Activated naive CD4-positive, alpha-beta T cell treated with anti-CD3 and anti-CD28 coated beads, Interleukin-2, amount 50 U/mL, for 72 hours (primary cell): Measurements from ENCODE around the gene TPM2. TPM values are rescaled to one million over a fixed set of nuclear protein-coding genes. Genes with fewer than 3 reads are reported as not detected.
A peak's percentile ranks its signal among the peaks of the same experiment; 100 is the strongest.
"Not testable (repeated sequence)": the region's sequence is repeated elsewhere in the genome, so short reads cannot be mapped to it uniquely, and the experiment has no call there.

Experiments
- ATAC-seq, 2 donors: fragments of 150-1000 bp; cut with Tn5 transposase; 2 replicates each; pipeline ENCODE4 v1.10.0; 2021; ENCODE audit warnings: mild to moderate bottlenecking in 2 of 2, moderate library complexity in 2 of 2
- DNase-seq, 2 donors: peaks; one replicate each; pipeline ENCODE4 v3.0.0; 2021 to 2022; ENCODE audit warnings: low spot score in 2 of 2
- H3K27ac Mint-ChIP-seq, 2 donors: one replicate each; pipeline ENCODE4 v1.8.0; 2022; ENCODE audit warnings: mild to moderate bottlenecking in 2 of 2, mixed read lengths in 2 of 2
- H3K36me3 Mint-ChIP-seq, 2 donors: one replicate each; pipeline ENCODE4 v1.8.0; 2022; ENCODE audit warnings: mixed read lengths in 2 of 2
- H3K9me3 Mint-ChIP-seq, 2 donors: one replicate each; pipeline ENCODE4 v1.8.0; 2022; ENCODE audit warnings: mixed read lengths in 2 of 2
- total RNA-seq, 2 donors: library from RNA; stranded (reverse); gene quantifications; one replicate each; pipeline ENCODE4 v1.2.3, GENCODE V29; 2022

Gene TPM2
- total RNA-seq, 2 donors from 2014 or later, result 5.2 to 9.3 TPM

DNA sequence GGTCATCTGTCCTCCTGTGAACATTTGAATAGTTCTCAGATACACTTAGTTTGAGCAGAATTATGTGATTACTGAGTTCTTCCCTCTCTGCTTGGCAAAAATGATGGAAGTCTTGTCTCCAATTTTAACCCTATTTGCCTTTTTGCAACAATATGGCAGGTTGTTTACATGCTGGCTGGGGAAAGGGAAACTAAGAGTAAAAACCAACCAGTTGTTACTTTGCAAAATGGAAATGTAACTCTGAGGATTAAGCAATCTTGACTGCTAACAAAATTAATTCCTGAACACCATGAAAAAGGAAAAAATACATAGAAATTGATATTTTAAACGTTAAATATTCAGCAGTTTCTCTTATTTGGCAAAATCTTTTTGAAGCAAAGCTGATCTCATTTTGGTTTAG, 50.1 kb downstream of the TPM2 start:
- Mint-ChIP-seq H3K27ac (peak overlapping the region; percentile 83 to 85), H3K9me3 (peaks cover 4 to 16% of the 10 kb centered on the region in 2 donors), H3K36me3 (peaks cover 0 to 43% of the 10 kb centered on the region in 2 donors)
- ATAC-seq, result peak in 1 of 2 donors; percentile 11
- no peak for DNase-seq

DNA sequence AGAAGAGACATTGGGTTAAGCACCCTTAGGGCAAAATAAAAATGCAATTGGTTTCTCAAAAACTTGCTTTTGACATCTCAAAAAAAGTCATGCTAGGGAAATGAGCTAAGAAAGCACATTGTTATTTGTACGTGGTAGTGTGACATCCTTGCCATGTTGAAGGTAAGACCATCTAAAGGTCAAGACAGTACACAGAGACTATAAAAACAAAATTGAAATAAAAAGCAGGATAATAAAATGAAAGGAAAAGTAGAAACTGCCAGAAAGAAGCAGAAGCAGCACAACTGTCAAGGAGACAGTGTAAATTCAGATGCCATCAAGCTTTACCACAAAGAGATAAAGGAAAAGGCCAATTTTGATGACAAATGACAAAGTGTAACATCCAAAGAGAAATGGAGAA, 50.5 kb downstream of the TPM2 start:
- ATAC-seq, result peak in 1 of 2 donors; percentile 79
- Mint-ChIP-seq H3K9me3 (peaks cover 4 to 16% of the 10 kb centered on the region in 2 donors), H3K27ac (peak overlapping the region; percentile 83 to 85), H3K36me3 (peaks cover 0 to 39% of the 10 kb centered on the region in 2 donors)
- DNase-seq, result not testable (repeated sequence)

DNA sequence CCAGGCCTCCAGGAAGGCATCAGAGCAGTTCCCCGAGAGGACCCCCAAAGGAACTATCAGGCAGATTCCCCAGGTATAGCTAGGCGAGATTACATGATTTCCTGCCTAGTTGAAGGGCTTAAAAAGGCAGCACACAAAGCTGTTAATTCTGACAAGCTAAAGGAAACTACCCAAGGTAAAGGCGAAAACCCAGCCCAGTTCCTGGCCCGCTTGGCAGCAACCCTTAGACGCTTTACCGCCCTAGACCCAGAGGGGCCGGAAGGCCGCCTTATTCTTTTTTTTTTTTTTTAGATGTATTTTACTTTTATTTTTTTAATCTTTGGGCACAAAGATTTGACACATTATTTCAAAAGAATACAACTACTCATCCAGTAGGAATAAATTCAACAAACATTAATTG, 51.0 kb downstream of the TPM2 start:
- not testable (repeated sequence) for DNase-seq

DNA sequence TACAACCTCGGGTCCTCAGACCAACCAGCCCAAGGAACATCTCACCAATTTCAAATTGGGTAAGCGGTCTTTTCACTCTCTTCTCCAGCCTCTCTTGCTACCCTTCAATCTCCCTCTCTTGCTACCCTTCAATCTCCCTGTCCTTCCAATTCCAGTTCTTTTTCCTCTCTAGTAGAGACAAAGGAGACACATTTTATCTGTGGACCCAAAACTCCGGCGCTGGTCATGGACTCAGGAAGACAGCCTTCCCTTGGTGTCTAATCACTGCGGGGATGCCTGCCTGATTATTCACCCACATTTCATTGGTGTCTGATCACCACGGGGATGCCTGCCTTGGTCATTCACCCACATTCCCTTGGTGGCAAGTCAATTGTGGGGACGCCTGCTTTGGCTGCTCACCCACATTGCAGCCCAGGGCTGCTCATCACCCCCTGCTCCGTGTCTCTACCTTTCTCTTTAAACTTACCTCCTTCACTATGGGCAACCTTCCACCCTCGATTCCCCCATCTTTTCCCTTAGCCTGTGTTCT, 52.2 kb downstream of the TPM2 start:
- Mint-ChIP-seq H3K36me3 (peaks cover 0 to 32% of the 10 kb centered on the region in 2 donors), H3K27ac (peak overlapping the region in 1 of 2 donors; percentile 26), H3K9me3 (peaks cover 4 to 16% of the 10 kb centered on the region in 2 donors)
- not testable (repeated sequence) for ATAC-seq, DNase-seq

More for the DNA sequence above, 51.0 kb downstream of the TPM2 start:
- ATAC-seq, result peak in 1 of 2 donors; percentile 47
- peak overlapping the region; percentile 32 to 85 for H3K27ac Mint-ChIP-seq
- H3K36me3 Mint-ChIP-seq, result peaks cover 0 to 39% of the 10 kb centered on the region in 2 donors
- peaks cover 4 to 16% of the 10 kb centered on the region in 2 donors for H3K9me3 Mint-ChIP-seq

DNA sequence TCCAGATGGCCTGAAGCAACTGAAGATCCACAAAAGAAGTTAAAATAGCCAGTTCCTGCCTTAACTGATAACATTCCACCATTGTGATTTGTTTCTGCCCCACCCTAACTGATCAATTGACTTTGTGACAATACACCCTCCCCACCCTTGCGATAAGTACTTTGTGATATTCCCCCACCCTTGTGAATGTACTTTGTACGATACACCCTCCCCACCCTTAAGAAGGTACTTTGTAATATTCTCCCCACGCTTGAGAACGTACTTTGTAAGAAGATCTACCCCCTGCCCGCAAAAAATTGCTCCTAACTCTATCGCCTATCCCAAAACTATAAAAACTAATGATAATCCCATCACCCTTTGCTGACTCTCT, 52.9 kb downstream of the TPM2 start:
- not testable (repeated sequence) for DNase-seq, ATAC-seq, H3K27ac Mint-ChIP-seq
- Mint-ChIP-seq H3K9me3 (peaks cover 4 to 16% of the 10 kb centered on the region in 2 donors), H3K36me3 (peaks cover 0 to 32% of the 10 kb centered on the region in 2 donors)

DNA sequence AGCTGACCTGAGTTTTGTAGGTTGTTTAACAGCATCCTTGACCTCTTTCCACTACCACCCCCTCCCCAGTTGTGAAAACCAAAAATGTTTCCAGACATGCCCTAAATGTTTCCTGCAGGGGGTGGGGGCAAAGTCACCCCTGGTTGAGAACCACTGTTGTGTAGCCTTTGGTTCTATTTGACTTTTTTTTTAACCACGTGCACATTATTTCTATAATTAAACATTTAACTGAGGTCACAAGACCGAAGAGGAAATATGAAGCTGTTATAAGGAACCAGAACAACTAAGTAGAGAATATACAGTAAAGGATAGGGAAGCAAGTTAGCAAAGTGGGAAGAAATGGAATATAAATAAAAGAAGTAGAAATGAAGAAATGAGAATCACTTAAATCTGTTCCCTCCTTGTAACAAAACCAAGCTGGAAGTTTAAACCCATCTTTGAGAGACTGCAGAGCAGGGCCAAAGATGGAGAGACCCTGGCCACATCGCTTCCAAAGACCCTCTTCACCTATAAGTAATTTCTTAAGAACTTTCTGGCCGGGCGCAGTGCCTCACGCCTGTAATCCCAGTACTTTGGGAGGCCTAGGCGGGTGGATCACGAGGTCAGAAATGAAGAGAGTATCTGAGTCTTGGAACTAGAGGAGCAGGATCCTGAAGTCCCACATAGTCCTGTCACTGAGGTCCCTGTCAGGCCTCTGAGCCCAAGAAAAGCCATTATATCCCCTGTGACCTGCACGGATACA, 53.4 kb downstream of the TPM2 start:
- Mint-ChIP-seq H3K36me3 (peaks cover 0 to 27% of the 10 kb centered on the region in 2 donors), H3K27ac (no peak overlapping the region)

DNA sequence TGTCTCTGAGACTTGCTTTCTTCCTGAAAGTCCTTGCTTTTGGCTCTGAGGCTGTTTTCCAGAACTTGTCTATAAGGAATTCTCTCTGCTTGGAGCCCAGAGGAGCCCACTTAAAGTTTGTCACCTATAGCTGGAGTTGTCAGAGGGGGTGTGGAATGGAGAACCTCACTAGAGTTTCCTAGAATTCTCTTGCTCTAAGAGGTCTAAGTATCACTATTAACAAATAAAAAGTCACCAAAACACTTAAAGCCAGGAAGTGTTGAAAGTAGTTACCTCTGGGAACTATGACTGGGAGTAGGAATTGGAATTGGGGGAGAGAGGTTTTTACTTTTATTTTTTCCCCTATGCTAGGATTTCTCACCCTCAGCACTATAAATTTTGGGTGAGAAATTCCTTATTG, 54.0 kb downstream of the TPM2 start:
- Mint-ChIP-seq H3K27ac (peak overlapping the region in 1 of 2 donors; percentile 9), H3K9me3 (peaks cover 4 to 16% of the 10 kb centered on the region in 2 donors), H3K36me3 (peaks cover 0 to 21% of the 10 kb centered on the region in 2 donors)
- DNase-seq (no peak), ATAC-seq (no peak)

More for the DNA sequence above, 53.4 kb downstream of the TPM2 start:
- DNase-seq (no peak), ATAC-seq (no peak)
- peaks cover 4 to 16% of the 10 kb centered on the region in 2 donors for H3K9me3 Mint-ChIP-seq

Other genes with a start within 250 kb of the TPM2 start
- 1 to 10 TPM; 5.1 to 10.0 TPM for gene RUSC2, start 199.8 kb downstream of the TPM2 start, total RNA-seq
- gene TESK1, start 84.7 kb downstream of the TPM2 start, total RNA-seq, result 10 to 100 TPM; 19.4 to 61.3 TPM
- gene CD72, start 71.5 kb downstream of the TPM2 start, total RNA-seq, result 10 to 100 TPM; 11.1 to 16.7 TPM
- 100 to 1,000 TPM in 1 of 2 donors, 10 to 100 TPM in 1; 67.8 to 122 TPM for gene SIT1, start 39.0 kb downstream of the TPM2 start, total RNA-seq
- 1,000 to 10,000 TPM; 3,566 to 7,483 TPM for gene RMRP, start 31.9 kb downstream of the TPM2 start, total RNA-seq
- 10 to 100 TPM; 10.2 to 24.4 TPM for gene CCDC107, start 31.6 kb downstream of the TPM2 start, total RNA-seq
- 10 to 100 TPM; 21.6 to 22.8 TPM for gene ARHGEF39, start 24.7 kb downstream of the TPM2 start, total RNA-seq
- 1 to 10 TPM in 1 of 2 donors, under 1 TPM in 1; 0.73 to 1.1 TPM for gene CA9, start 16.0 kb downstream of the TPM2 start, total RNA-seq
- 100 to 1,000 TPM; 234 to 334 TPM for gene TLN1, start 42.3 kb upstream of the TPM2 start, total RNA-seq
- gene CREB3, start 42.7 kb upstream of the TPM2 start, total RNA-seq, result 10 to 100 TPM; 22.8 to 25.3 TPM
- 10 to 100 TPM; 23.4 to 57.6 TPM for gene GBA2, start 59.3 kb upstream of the TPM2 start, total RNA-seq
- 10 to 100 TPM; 18.4 to 35.1 TPM for gene RGP1, start 59.4 kb upstream of the TPM2 start, total RNA-seq
- under 1 TPM in 1 of 2 donors, not detected in 1; 0.46 TPM for gene MSMP, start 64.4 kb upstream of the TPM2 start, total RNA-seq
- gene NPR2, start 101.7 kb upstream of the TPM2 start, total RNA-seq, result 10 to 100 TPM in 1 of 2 donors, 1 to 10 TPM in 1; 6.8 to 16.2 TPM
- 1 to 10 TPM; 1.0 to 1.3 TPM for gene SPAG8, start 122.3 kb upstream of the TPM2 start, total RNA-seq
- 10 to 100 TPM; 27.2 to 51.8 TPM for gene HINT2, start 125.1 kb upstream of the TPM2 start, total RNA-seq
- gene FAM221B, start 138.8 kb upstream of the TPM2 start, total RNA-seq, result not detected
- 10 to 100 TPM in 1 of 2 donors, 1 to 10 TPM in 1; 4.0 to 11.2 TPM for gene TMEM8B, start 139.3 kb upstream of the TPM2 start, total RNA-seq
- gene OR13J1, start 180.5 kb upstream of the TPM2 start, total RNA-seq, result not detected
- not detected for gene HRCT1, start 216.3 kb upstream of the TPM2 start, total RNA-seq
- gene SPAAR, start 219.6 kb upstream of the TPM2 start, total RNA-seq, result not detected